Neural progenitor cell (in vitro differentiated cells): Measurements from ENCODE around the gene PLCL1.

Experiments used
- EZH2 ChIP-seq: fragments of 200-600 bp; sonication (generic); IDR thresholded peaks from 2 replicates; pipeline ENCODE4 v1.6.1; 2017; ENCODE audit warnings: antibody characterized with exemption, mild to moderate bottlenecking, moderate library complexity
- EZH2phosphoT487 ChIP-seq: fragments of 200-600 bp; sonication (generic); IDR thresholded peaks from 2 replicates; pipeline ENCODE4 v1.6.1; 2017; ENCODE audit warnings: antibody characterized with exemption
- TF ChIP-seq, protein P1 (sequence below): fragments of 200-600 bp; sonication (generic); IDR thresholded peaks from 2 replicates; pipeline ENCODE4 v1.5.1; 2017; ENCODE audit warnings: antibody characterized with exemption, mild to moderate bottlenecking

DNA sequence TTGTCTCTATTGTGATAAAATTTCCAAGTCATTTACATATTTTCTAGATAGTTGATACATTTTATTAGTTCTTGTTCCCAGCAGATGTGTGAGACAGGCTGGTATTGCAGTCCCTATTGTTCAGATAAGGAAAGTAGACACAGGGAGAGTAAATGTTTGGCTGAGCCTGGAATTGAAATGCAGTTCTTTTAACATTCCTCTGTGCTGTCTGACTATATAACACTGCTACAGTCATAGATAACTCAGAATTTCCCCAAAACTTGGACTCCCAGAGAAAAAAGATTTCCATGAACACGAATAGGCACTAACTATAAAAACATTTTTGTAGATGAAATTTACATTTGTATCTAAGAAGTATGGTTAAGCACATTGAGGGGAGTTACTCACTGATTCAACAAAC is 71.4 kb downstream of the PLCL1 start:
- TF ChIP-seq EZH2 (no peak), EZH2phosphoT487 (no peak)
- TF ChIP-seq, protein P1, sequence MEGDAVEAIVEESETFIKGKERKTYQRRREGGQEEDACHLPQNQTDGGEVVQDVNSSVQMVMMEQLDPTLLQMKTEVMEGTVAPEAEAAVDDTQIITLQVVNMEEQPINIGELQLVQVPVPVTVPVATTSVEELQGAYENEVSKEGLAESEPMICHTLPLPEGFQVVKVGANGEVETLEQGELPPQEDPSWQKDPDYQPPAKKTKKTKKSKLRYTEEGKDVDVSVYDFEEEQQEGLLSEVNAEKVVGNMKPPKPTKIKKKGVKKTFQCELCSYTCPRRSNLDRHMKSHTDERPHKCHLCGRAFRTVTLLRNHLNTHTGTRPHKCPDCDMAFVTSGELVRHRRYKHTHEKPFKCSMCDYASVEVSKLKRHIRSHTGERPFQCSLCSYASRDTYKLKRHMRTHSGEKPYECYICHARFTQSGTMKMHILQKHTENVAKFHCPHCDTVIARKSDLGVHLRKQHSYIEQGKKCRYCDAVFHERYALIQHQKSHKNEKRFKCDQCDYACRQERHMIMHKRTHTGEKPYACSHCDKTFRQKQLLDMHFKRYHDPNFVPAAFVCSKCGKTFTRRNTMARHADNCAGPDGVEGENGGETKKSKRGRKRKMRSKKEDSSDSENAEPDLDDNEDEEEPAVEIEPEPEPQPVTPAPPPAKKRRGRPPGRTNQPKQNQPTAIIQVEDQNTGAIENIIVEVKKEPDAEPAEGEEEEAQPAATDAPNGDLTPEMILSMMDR, result no peak
